Glomerular visceral epithelial cell (primary cell): ENCODE measurements around the gene APOF.
"Not testable (repeated sequence)": the region's sequence is repeated elsewhere in the genome, so short reads cannot be mapped to it uniquely, and the experiment has no call there.

Experiments used
- DNase-seq: peaks from one replicate; pipeline ENCODE4 v3.0.0-alpha.2; 2016; ENCODE audit errors: extremely low spot score

APOF gene

DNA sequence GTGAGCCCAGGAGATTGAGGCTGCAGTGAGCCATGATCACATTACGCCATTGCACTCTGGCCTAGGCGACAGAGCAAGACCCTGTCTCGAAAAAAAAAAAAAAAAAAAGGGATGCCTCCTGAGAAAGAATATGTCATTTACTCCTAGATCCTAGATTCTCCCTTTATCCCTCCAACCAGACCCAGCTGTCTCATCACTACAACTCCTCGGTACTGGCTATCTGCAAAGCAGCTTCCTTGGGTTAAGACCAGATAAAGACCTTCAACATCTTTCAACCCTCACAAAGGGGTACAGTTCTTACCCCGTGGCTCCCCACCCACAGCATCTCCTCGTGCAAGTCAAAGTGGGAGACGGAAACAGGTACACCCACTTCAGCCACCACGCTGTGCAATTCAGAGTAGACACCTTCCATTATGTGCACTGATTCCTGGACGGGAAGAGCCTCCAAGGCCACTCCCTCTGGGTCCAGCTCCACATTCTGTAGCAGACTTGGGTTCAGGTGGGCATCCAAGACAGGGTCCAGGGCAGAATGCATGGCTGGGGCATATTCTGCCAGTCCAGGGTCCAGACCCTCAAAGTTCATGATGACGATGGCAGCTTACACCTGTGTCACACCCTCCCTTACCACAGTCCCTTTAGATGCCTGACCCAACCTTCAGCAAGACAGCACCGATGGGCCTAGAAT lies 30.0 kb downstream of the APOF start:
- no peak for DNase-seq

DNA sequence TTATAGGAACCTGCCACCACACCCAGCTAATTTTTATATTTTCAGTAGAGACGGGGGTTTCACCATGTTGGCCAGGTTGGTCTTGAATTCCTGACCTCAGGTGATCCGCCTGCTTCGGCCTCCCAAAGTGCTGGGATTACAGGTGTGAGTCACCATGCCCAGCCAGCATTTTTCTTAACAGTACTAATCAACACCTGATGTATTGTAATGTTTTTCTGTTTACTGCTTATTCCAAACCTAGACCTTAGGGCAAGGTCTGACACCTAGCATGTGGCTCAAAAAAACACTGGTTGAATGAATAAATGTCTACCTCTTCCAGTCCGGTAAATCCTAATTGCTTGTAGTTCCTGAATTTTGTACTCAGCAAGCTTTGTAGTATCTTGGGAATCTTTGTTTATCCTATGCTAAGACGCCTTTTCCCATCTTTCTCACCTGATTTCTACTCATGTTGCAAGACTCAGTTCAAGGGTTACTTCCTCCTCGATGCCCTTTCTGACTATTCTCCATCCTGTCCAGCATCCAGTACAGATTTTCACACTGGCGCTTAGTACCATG lies 31.6 kb downstream of the APOF start:
- DNase-seq = no peak

DNA sequence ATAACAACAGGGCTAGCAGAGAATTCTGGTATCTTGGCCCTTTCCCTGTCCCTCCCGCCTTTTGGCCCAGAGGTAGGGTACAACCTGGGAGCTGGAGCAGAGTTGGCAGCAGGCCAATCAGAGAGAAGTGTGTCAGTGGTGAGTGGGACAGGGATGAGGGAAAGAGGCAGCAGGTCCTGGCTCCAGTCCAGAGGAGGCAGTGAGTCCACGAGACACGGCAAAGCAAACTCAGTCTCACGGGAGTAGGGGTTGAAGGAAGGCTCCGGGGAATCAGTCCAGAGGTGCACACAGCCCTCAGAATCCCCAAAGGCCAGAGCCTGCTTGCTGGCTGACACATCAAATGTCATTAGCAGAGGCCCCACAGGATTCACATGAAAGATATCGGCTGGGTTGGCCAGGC lies 36.1 kb downstream of the APOF start:
- DNase-seq = no peak

DNA sequence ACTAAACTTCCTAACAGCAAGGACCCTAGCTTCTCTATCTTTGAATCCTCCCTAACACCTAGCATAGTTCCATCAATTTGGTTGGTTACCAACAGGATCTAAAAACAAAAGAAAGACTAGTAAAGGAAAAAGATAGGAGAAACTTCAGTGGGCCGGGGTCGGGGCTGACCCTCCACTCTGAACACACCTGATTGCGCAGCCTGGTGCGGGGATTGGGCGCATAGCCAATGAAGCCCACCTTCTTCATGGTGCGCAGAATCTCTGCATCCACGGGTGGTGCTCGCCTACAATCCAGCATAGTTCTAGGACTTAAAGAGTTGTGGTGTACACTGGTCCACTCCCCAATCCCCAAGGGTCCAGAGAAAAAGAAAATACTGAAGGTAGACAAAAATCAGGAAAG lies 36.5 kb downstream of the APOF start:
- DNase-seq = no peak

DNA sequence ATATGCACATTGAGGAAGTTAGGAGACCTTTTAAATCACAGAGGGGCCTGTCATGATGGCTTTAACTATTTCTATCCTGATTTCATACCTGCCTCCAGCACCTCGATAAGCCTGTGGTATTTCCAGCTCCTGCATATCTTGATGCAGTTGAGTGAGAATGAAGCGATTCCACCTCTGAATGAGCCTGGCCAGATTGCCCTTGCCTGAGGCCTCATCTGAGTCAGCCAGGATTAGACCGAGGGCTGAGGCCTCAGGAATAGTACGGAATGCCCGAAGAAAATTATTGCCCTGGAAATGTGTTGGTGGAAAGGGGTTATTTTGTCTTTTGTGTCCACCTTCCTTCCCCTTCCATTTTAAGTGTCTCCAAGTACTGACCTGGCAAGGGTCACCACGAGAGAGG lies 38.5 kb downstream of the APOF start:
- DNase-seq = no peak

DNA sequence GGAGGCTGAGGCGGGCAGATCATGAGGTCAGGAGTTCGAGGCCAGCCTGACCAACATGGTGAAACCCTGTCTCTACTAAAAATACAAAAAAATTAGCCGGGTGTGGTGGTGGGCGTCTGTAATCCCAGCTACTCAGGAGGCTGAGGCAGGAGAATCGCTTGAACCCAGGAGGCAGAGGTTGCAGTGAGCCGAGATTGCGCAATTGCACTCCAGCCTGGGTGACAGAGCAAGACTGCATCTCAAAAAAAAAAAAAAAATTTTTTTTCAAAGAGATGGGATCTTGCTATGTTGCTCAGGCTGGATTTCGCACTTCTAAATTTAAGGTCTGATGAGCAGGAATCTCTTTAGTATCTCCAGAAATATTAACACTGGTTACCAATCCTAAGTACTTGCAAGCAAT lies 41.0 kb downstream of the APOF start:
- DNase-seq = not testable (repeated sequence)

DNA sequence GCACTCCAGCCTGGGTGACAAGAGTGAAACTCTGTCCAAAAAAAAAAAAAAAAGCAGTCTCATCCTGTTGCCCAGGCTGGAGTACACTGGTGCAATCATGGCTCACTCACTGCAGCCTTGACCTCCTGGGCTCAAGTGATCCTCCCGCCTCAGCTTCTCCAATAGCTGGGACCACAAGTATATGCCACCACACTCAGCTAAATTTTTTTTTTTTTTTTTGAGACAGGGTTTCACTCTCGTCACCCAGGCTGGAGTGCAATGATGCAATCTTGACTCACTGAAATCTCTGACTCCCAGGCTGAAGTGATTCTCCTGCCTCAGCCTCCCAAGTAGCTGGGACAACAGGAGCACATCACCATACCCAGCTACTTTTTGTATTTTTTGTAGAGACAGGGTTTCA lies 41.6 kb downstream of the APOF start:
- DNase-seq = no peak

DNA sequence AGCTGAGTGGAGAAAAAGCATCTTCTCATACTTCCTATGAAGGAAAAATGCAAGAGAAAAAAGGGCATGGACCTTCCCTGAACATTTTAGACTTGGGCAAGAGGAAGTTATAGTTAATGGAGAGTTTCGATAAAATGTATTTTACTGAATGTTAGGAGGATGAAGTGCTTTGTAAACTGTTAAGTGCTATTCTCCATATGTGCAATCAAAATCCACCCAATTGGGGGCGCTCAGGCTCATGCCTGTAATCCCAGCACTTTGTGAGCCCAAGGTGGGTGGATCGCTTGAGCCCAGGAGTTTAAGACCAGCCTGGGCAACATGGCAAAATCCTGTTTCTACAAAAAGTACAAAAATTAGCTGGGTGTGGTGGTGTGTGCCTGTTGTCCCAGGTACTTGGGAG lies 45.0 kb downstream of the APOF start:
- DNase-seq = no peak

DNA sequence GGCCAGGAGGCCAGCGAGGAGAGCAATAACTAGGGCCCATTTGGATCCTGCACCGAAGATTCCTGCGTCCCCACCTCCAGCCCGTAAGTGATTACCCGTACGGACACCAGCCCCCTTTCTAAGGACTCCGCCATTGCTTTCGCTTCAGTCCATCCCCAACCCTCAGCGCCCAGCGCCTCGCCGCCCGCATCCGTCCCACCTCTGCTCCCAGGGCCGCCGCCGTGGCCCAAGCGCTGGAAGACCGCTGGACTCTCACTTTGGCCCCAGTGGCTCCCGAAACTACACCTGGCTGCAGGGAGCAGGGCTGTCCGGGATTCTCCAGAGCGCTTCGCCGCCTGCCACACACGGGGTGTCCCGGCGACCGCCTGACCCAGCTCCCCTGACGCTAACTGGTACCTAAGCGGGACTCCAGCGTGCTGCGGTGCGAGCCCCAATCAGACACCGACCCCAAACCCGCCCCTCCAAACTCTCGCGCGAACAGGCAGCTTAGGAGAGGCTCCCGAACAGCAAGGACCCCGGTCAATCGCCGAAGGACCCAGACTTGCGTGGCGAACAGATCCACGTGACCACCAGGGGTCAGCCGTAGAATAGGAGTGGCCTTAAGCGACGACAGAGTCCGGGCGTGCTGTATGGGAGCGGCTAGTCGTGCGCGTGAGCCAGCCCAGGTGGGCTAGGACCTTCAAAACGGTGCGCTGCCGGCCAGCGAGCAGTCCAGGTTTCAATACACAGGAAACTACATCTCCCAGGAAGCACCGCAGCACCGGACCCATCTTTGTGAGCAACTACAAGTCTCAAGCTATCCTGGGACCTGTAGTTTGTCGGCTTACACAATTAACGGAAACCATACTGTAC lies 46.8 kb downstream of the APOF start, which contains the start of gene CNPY2:
Gene CNPY2 (minus strand): TSS at position 367 of the 852 bp plus-strand sequence. CDS start 771 bp downstream, outside the sequence.
- DNase-seq = peak; percentile 99

DNA sequence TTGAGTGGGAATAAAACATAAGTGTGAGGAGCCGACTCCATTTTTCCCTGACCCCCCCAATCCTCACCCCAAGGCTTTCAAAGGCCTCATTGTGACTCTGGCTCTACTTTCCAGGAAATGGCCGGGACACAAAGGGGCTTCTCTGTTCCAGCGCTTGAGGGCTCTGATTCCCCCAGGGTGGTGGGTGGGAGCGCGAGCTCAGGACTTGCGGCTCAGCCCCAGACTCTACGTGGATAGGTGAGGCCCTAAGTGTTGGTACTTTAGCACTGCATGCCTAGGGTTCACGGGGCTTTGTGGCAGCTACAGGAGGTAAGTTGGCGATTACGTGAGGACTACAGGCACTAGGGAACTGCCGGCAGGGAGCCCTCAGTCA lies 47.4 kb downstream of the APOF start:
- DNase-seq = no peak

DNA sequence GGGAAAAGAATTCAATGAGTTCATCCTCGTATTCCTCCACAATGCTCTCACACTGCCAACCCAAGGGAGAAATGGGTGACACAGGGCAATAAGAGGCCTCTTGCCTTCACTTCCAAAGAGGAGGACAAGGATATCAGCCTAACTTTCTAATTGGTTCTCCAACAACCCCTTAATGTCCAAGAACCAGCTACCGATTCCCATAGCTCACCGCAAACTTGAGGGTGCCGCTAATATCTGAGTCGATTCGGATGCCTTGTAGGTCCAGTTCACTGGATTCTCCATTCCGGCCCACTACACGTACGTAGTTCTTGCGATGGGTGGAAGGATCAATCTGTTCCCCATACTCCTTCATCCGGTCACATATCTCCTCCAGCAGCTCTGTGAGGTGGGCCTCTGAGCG lies 51.7 kb downstream of the APOF start:
- no peak for DNase-seq
